ENCODE results near the gene ARID1B. TPM values are rescaled to one million over a fixed set of nuclear protein-coding genes. Genes with fewer than 3 reads are reported as not detected.

The ARID1B gene
- polyA plus RNA-seq, 1 donor: 48.5 TPM

DNA sequence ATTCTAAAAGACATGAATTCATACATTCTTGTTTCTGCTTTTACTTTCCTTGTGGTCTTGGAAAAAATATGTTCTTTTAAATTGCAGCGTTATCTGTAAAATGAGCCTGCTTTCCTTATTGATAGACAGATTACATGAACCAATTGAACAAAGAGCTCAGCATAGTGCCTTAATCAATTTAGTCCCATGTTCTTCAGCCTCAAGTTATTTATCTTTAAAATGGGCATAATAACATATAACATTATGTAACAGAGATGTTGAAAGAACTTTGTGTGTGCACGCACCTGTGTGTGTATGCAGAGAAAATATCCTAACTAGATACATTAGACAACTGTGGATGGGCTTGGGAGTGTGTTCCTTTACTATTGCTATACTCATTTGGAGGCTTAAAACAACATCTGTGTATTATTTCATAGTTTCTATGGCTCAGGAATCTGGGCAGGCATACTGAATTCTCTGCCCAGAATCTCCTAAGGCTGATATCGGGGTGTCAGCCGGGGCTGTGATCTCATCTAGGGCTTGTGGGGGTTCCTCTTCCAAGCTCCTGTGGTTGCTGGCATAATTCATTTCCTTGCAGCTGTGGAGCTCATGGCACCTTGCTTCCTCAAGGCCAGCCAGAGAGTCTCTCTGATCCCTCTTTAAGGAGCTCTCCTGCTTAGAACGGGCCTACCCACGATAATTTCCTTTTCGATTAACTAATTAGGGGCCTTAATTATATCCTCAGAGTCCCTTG is 194.1 kb downstream of the ARID1B start:
- Histone ChIP-seq H3K36me3 (ENCODE audit: control insufficient read depth, insufficient read depth, low read length) (no peaks in the 10 kb centered on the region), H3K27ac (ENCODE audit: low read length) (no peak overlapping the region), H3K4me3 (ENCODE audit: low read length) (no peak overlapping the region), H3K4me1 (ENCODE audit: control insufficient read depth, insufficient read depth, low read length) (no peaks in the 10 kb centered on the region), H3K27me3 (ENCODE audit: control insufficient read depth, insufficient read depth, low read length) (no peaks in the 10 kb centered on the region), H3K9me3 (ENCODE audit: control insufficient read depth, low read depth, low read length) (no peaks in the 10 kb centered on the region)
- WGBS (ENCODE audit: insufficient coverage, low lambda C conversion rate): no CpG with 5 or more reads among the region's 7 CpGs
- no peak for DNase-seq

DNA sequence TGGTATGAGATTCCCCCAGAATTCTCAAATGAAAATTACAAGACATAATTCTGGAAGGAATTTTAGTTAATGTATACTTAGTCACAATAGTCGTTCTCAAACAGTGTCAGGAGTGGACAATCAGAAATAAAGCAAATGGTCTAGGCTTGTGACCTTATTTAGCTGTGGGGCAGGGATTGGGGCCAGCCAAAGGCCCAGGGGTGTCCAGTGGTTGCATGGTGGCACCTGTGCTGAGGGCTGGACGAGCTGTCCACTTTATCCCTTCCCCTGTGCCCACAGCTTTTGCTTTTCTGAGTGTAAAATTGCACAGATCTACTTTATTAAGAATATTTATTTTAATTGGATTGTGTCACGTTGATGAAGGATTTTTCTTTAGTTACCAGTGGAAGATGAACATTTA is 195.0 kb downstream of the ARID1B start:
- H3K27me3 ChIP-seq (ENCODE audit: control insufficient read depth, insufficient read depth, low read length): no peaks in the 10 kb centered on the region
- no peak for DNase-seq
- no peaks in the 10 kb centered on the region for H3K4me1 ChIP-seq (ENCODE audit: control insufficient read depth, insufficient read depth, low read length)
- no peak overlapping the region for H3K4me3 ChIP-seq (ENCODE audit: low read length)
- H3K27ac ChIP-seq (ENCODE audit: low read length): no peak overlapping the region
- no peaks in the 10 kb centered on the region for H3K36me3 ChIP-seq (ENCODE audit: control insufficient read depth, insufficient read depth, low read length)
- 92% methylated on average over 1 of the region's 3 CpGs for WGBS (ENCODE audit: insufficient coverage, low lambda C conversion rate)
- no peaks in the 10 kb centered on the region for H3K9me3 ChIP-seq (ENCODE audit: control insufficient read depth, low read depth, low read length)

DNA sequence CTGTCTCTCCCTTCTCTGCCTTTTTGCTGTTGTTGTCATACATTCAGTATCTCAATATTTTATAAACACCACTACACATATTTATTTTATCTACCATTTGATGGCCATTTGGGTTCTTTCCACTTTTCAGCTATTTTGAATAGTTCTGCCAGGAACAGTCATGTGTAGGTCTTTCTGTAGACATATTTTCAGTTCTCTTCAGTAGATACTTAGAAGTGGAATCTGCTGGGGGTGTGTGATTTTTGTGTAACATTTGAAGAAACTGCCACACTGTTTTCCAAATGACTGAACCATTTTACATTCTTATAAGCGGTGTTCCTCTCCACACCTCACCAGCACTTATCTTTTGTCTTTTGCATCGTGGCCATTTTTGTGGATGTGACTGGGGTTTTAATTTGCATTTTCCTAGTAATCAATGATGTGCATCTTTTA is 197.7 kb downstream of the ARID1B start:
- H3K36me3 ChIP-seq (ENCODE audit: control insufficient read depth, insufficient read depth, low read length): no peaks in the 10 kb centered on the region
- no peak overlapping the region for H3K27ac ChIP-seq (ENCODE audit: low read length)
- DNase-seq: no peak
- no peaks in the 10 kb centered on the region for H3K27me3 ChIP-seq (ENCODE audit: control insufficient read depth, insufficient read depth, low read length)
- no peaks in the 10 kb centered on the region for H3K4me1 ChIP-seq (ENCODE audit: control insufficient read depth, insufficient read depth, low read length)
- H3K9me3 ChIP-seq (ENCODE audit: control insufficient read depth, low read depth, low read length): no peaks in the 10 kb centered on the region
- no peak overlapping the region for H3K4me3 ChIP-seq (ENCODE audit: low read length)
- 100% methylated on average over 1 of the region's 2 CpGs for WGBS (ENCODE audit: insufficient coverage, low lambda C conversion rate)

DNA sequence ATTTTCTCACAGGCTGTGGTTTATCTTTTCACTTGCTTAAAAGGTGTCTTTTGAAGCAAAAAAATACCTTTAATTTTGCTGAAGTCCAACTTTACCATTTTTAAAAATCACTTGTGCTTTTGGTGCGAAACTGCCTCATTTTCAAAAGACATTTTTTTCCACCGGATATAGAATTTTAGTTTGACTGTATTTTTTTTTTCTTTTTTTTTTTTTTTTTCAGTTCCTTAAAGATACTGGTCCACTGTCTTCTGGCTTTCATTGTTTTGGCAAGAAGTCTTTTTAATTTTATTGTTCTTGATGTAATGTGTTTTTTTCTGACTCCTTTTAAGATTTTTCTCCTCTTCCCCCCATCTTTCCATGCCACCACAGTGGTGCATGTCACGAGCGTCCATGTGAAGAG is 198.2 kb downstream of the ARID1B start:
- DNase-seq: no peak
- no peaks in the 10 kb centered on the region for H3K9me3 ChIP-seq (ENCODE audit: control insufficient read depth, low read depth, low read length)
- no peak overlapping the region for H3K27ac ChIP-seq (ENCODE audit: low read length)
- H3K4me1 ChIP-seq (ENCODE audit: control insufficient read depth, insufficient read depth, low read length): no peaks in the 10 kb centered on the region
- no peaks in the 10 kb centered on the region for H3K36me3 ChIP-seq (ENCODE audit: control insufficient read depth, insufficient read depth, low read length)
- H3K27me3 ChIP-seq (ENCODE audit: control insufficient read depth, insufficient read depth, low read length): no peaks in the 10 kb centered on the region
- WGBS (ENCODE audit: insufficient coverage, low lambda C conversion rate): 100% methylated on average over 2 of the region's 4 CpGs
- H3K4me3 ChIP-seq (ENCODE audit: low read length): no peak overlapping the region

DNA sequence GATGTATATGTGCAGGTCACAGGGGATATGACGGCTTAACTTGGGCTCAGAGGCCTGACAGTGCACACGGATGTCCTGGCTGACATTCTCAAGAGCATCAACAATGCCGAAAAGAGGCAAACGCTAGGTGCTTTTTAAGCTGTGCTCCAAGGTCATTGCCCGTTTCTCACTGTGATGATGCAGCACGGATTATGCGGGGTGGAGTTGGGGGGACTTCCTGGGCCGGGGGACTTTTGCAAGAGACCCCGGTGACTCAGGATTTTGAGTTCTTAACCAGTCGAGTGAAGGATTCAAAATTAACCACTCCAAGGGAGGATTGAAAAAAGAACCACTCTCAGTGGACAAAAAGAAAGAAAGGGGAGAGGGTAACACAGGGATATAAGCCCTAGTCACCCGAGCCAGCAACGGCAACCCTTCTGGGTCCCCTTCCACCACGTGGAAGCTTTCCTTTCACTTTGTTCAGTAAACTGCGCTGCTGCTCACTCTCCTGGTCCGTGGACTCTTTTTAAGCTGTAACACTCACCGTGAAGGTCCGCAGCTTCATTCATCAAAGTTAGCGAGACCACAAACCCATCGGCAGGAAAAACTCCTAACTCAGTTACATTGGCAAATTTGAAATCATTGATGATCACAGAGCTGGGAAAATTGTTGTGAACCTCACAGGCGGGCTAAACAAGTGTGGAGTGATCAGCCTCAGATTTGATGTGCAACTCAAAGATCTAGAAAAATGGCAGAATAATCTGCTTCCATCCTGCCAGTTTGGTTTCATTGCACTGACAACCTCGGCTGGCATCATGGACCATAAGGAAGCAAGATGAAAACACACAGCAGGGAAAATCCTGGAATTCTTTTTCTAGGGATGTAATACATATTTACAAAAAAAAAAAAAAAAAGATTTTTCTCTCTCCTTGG is 199.3 kb downstream of the ARID1B start:
- Histone ChIP-seq H3K27ac (ENCODE audit: low read length) (no peak overlapping the region), H3K36me3 (ENCODE audit: control insufficient read depth, insufficient read depth, low read length) (no peaks in the 10 kb centered on the region), H3K27me3 (ENCODE audit: control insufficient read depth, insufficient read depth, low read length) (no peaks in the 10 kb centered on the region), H3K4me3 (ENCODE audit: low read length) (no peak overlapping the region), H3K9me3 (ENCODE audit: control insufficient read depth, low read depth, low read length) (no peaks in the 10 kb centered on the region), H3K4me1 (ENCODE audit: control insufficient read depth, insufficient read depth, low read length) (no peaks in the 10 kb centered on the region)
- DNase-seq: peak in 1 of 2 donors; percentile 11
- WGBS (ENCODE audit: insufficient coverage, low lambda C conversion rate): no CpG with 5 or more reads among the region's 21 CpGs

DNA sequence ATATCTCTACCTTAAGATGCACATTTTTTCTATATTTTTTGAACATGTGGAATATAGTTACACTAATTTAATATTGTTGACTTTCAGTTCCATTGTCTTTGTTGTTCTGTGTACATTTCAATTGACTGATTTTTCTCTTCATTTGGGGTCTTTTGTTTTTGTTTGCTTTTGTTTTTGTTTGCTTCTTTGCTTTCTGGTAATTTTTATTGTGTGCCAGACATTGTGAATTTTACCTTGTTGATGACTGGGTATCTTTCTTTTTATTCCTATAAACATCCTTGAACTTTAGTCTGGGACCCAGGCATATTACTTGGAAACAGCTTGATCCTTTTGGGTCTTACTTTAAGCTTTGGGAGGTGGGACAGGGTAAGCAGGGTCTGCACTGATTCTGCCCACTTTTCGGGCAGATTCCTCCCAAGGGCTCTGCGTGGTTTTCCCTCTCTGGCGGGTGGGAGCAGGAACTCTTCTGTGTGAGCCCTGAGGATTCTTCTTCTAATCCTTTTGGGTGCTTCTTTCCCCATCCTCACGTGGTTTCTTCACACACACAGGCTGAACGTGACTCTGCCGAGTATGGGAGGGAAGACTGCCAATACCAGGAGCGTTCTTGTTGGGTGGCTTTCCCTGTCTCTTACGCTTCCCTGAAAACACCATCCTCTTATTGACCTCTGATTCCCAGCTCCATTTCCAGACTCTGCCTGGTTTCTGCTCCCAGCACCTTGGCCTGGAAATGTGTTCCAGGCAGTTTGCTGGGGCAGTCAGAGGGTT is 200.5 kb downstream of the ARID1B start:
- no CpG with 5 or more reads among the region's 8 CpGs for WGBS (ENCODE audit: insufficient coverage, low lambda C conversion rate)
- no peak for DNase-seq
- Histone ChIP-seq H3K36me3 (ENCODE audit: control insufficient read depth, insufficient read depth, low read length) (no peaks in the 10 kb centered on the region), H3K4me1 (ENCODE audit: control insufficient read depth, insufficient read depth, low read length) (no peaks in the 10 kb centered on the region), H3K9me3 (ENCODE audit: control insufficient read depth, low read depth, low read length) (no peaks in the 10 kb centered on the region), H3K27me3 (ENCODE audit: control insufficient read depth, insufficient read depth, low read length) (no peaks in the 10 kb centered on the region), H3K27ac (ENCODE audit: low read length) (no peak overlapping the region), H3K4me3 (ENCODE audit: low read length) (no peak overlapping the region)

DNA sequence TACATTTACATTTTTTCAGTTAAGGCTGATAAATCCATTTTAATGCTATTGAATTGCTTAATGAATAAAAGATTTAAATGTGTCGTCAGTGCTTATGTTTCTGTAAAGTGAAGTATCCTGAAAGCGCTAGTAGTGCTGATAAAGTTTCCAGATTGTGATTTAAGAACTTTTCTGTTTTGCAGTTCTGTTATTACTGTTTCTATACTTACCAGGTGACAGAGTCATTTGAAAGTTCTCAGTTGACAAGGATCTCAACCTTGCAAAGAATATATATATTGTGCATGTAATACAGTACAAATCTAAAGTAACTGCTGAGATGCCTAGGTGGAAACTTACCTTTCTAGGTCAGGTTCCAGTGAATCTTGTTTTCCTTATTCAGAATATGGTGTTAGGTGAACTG is 201.8 kb downstream of the ARID1B start:
- 80% methylated on average over 1 of the region's 2 CpGs for WGBS (ENCODE audit: insufficient coverage, low lambda C conversion rate)
- H3K27ac ChIP-seq (ENCODE audit: low read length): no peak overlapping the region
- DNase-seq: no peak
- H3K36me3 ChIP-seq (ENCODE audit: control insufficient read depth, insufficient read depth, low read length): no peaks in the 10 kb centered on the region
- no peaks in the 10 kb centered on the region for H3K4me1 ChIP-seq (ENCODE audit: control insufficient read depth, insufficient read depth, low read length)
- H3K27me3 ChIP-seq (ENCODE audit: control insufficient read depth, insufficient read depth, low read length): no peaks in the 10 kb centered on the region
- no peak overlapping the region for H3K4me3 ChIP-seq (ENCODE audit: low read length)
- H3K9me3 ChIP-seq (ENCODE audit: control insufficient read depth, low read depth, low read length): no peaks in the 10 kb centered on the region

DNA sequence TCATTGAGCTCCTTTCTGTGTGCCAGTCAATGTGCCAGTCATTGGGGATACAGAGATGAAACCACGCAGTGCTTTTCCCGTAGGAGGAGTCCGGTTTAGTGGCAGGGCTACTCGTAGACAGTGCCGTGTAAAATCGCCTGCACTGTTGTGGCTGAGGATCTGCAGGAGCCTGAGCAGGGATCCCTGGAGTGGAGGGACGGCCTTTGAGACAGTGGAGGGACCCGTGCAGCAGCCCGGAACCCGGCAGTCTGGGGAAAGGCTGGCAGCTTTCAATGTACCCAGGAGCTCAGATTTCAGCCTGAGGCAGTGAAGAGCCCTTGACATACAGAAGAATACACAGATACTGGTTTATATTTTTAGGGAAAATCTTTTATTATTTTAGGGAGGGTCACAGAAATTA is 203.3 kb downstream of the ARID1B start:
- H3K27ac ChIP-seq (ENCODE audit: low read length): no peak overlapping the region
- H3K27me3 ChIP-seq (ENCODE audit: control insufficient read depth, insufficient read depth, low read length): no peaks in the 10 kb centered on the region
- H3K4me3 ChIP-seq (ENCODE audit: low read length): no peak overlapping the region
- no peak for DNase-seq
- H3K9me3 ChIP-seq (ENCODE audit: control insufficient read depth, low read depth, low read length): no peaks in the 10 kb centered on the region
- no peaks in the 10 kb centered on the region for H3K4me1 ChIP-seq (ENCODE audit: control insufficient read depth, insufficient read depth, low read length)
- 100% methylated on average over 1 of the region's 10 CpGs for WGBS (ENCODE audit: insufficient coverage, low lambda C conversion rate)
- H3K36me3 ChIP-seq (ENCODE audit: control insufficient read depth, insufficient read depth, low read length): no peaks in the 10 kb centered on the region

DNA sequence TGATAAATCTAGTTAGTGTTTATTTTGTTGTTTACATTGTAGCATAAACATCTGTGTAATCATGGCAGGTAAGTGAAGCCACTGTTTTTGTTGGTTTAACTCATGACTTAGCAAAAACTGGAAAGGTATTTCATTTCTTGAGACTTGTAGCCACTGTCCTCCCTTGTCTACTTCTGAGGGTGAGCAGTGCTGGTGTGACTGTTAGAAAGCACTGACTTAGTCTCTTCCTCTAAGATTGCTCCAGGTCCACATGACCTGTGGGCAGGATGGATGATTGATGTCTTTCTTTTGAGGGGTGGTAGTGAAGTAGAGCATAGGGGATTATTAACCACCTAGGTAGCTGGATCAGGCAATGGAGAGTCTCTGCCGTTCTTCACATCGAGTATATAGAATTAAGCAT is 203.8 kb downstream of the ARID1B start:
- H3K9me3 ChIP-seq (ENCODE audit: control insufficient read depth, low read depth, low read length): no peaks in the 10 kb centered on the region
- no peak overlapping the region for H3K4me3 ChIP-seq (ENCODE audit: low read length)
- H3K36me3 ChIP-seq (ENCODE audit: control insufficient read depth, insufficient read depth, low read length): no peaks in the 10 kb centered on the region
- H3K27ac ChIP-seq (ENCODE audit: low read length): no peak overlapping the region
- no peak for DNase-seq
- H3K27me3 ChIP-seq (ENCODE audit: control insufficient read depth, insufficient read depth, low read length): no peaks in the 10 kb centered on the region
- WGBS (ENCODE audit: insufficient coverage, low lambda C conversion rate): no CpG with 5 or more reads among the region's 2 CpGs
- H3K4me1 ChIP-seq (ENCODE audit: control insufficient read depth, insufficient read depth, low read length): no peaks in the 10 kb centered on the region

DNA sequence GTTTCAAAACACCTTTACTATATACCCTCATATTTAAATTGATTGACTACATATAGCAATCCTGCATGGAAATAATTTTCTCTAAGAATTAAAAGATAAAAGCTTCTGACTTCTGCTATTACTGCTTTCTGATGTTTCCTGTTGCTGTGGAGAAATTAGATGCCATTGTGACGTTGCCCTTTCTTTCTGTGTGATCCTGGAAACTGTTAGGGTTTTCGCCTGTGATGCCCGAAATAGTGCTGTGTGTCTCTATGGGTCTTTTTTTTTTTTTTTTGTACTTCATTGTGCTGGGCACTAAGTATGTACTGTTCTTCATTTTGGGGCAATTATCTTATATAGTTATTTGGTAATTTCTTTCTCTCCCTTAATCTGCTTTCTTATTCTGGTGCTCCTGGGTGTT is 205.0 kb downstream of the ARID1B start:
- no CpG with 5 or more reads among the region's 3 CpGs for WGBS (ENCODE audit: insufficient coverage, low lambda C conversion rate)
- no peak for DNase-seq
- Histone ChIP-seq H3K27me3 (ENCODE audit: control insufficient read depth, insufficient read depth, low read length) (no peaks in the 10 kb centered on the region), H3K9me3 (ENCODE audit: control insufficient read depth, low read depth, low read length) (peaks cover 2% of the 10 kb centered on the region), H3K4me3 (ENCODE audit: low read length) (no peak overlapping the region), H3K4me1 (ENCODE audit: control insufficient read depth, insufficient read depth, low read length) (no peaks in the 10 kb centered on the region), H3K36me3 (ENCODE audit: control insufficient read depth, insufficient read depth, low read length) (no peaks in the 10 kb centered on the region), H3K27ac (ENCODE audit: low read length) (no peak overlapping the region)
